Measurements from ENCODE around the gene RPS6KA2.

RPS6KA2 gene

GRCh38 chr6:166459272-166459671, 167.8 kb downstream of the RPS6KA2 start:
- no peak for DNase-seq (ENCODE audit: extremely low read depth in 1 of 2, low read depth in 1 of 2)

- no peak for DNase-seq (ENCODE audit: extremely low read depth in 1 of 2, low read depth in 1 of 2)
These were observed 170.5 kb downstream of the RPS6KA2 start for GRCh38 chr6:166456395-166457156.

GRCh38 chr6:166454692-166455515, 172.1 kb downstream of the RPS6KA2 start:
- no peak for DNase-seq (ENCODE audit: extremely low read depth in 1 of 2, low read depth in 1 of 2)

GRCh38 chr6:166453651-166454050, 173.4 kb downstream of the RPS6KA2 start:
- DNase-seq (ENCODE audit: extremely low read depth in 1 of 2, low read depth in 1 of 2), result no peak

- DNase-seq (ENCODE audit: extremely low read depth in 1 of 2, low read depth in 1 of 2), result no peak
These were observed 176.7 kb downstream of the RPS6KA2 start for GRCh38 chr6:166450167-166450873.

- no peak for DNase-seq (ENCODE audit: extremely low read depth in 1 of 2, low read depth in 1 of 2)
These were observed 177.4 kb downstream of the RPS6KA2 start for GRCh38 chr6:166449641-166450040.

- DNase-seq (ENCODE audit: extremely low read depth in 1 of 2, low read depth in 1 of 2), result no peak
These were observed 178.0 kb downstream of the RPS6KA2 start for GRCh38 chr6:166449036-166449435.

- DNase-seq (ENCODE audit: extremely low read depth in 1 of 2, low read depth in 1 of 2), result no peak
These were observed 178.6 kb downstream of the RPS6KA2 start for GRCh38 chr6:166448432-166448831.

GRCh38 chr6:166446567-166447065, 180.4 kb downstream of the RPS6KA2 start:
- DNase-seq (ENCODE audit: extremely low read depth in 1 of 2, low read depth in 1 of 2), result no peak

GRCh38 chr6:166446146-166446545, 180.9 kb downstream of the RPS6KA2 start:
- no peak for DNase-seq (ENCODE audit: extremely low read depth in 1 of 2, low read depth in 1 of 2)

GRCh38 chr6:166444446-166444845, 182.6 kb downstream of the RPS6KA2 start:
- DNase-seq (ENCODE audit: extremely low read depth in 1 of 2, low read depth in 1 of 2), result no peak

- no peak for DNase-seq (ENCODE audit: extremely low read depth in 1 of 2, low read depth in 1 of 2)
These were observed 183.9 kb downstream of the RPS6KA2 start for GRCh38 chr6:166443166-166443565.

GRCh38 chr6:166442131-166442685, 184.8 kb downstream of the RPS6KA2 start:
- no peak for DNase-seq (ENCODE audit: extremely low read depth in 1 of 2, low read depth in 1 of 2)

- DNase-seq (ENCODE audit: extremely low read depth in 1 of 2, low read depth in 1 of 2), result no peak
These were observed 185.5 kb downstream of the RPS6KA2 start for GRCh38 chr6:166441325-166442078.

GRCh38 chr6:166440729-166441128, 186.3 kb downstream of the RPS6KA2 start:
- DNase-seq (ENCODE audit: extremely low read depth in 1 of 2, low read depth in 1 of 2), result no peak

GRCh38 chr6:166440106-166440505, 186.9 kb downstream of the RPS6KA2 start:
- DNase-seq (ENCODE audit: extremely low read depth in 1 of 2, low read depth in 1 of 2), result no peak

GRCh38 chr6:166439366-166440091, 187.5 kb downstream of the RPS6KA2 start:
- no peak for DNase-seq (ENCODE audit: extremely low read depth in 1 of 2, low read depth in 1 of 2)

GRCh38 chr6:166438211-166438861, 188.7 kb downstream of the RPS6KA2 start:
- DNase-seq (ENCODE audit: extremely low read depth in 1 of 2, low read depth in 1 of 2), result no peak

GRCh38 chr6:166437661-166438060, 189.4 kb downstream of the RPS6KA2 start:
- no peak for DNase-seq (ENCODE audit: extremely low read depth in 1 of 2, low read depth in 1 of 2)

Measured in activated CD8-positive, alpha-beta memory T cell treated with anti-CD3 and anti-CD28 coated beads for 1 hour (primary cell).